Activated T-cell treated with anti-CD3 and anti-CD28 coated beads for 4 hours (primary cell): ENCODE data around the gene MIB2.

Experiments
- DNase-seq: peaks from one replicate; pipeline ENCODE4 v3.0.0-alpha.2; 2020

The MIB2 gene

DNA sequence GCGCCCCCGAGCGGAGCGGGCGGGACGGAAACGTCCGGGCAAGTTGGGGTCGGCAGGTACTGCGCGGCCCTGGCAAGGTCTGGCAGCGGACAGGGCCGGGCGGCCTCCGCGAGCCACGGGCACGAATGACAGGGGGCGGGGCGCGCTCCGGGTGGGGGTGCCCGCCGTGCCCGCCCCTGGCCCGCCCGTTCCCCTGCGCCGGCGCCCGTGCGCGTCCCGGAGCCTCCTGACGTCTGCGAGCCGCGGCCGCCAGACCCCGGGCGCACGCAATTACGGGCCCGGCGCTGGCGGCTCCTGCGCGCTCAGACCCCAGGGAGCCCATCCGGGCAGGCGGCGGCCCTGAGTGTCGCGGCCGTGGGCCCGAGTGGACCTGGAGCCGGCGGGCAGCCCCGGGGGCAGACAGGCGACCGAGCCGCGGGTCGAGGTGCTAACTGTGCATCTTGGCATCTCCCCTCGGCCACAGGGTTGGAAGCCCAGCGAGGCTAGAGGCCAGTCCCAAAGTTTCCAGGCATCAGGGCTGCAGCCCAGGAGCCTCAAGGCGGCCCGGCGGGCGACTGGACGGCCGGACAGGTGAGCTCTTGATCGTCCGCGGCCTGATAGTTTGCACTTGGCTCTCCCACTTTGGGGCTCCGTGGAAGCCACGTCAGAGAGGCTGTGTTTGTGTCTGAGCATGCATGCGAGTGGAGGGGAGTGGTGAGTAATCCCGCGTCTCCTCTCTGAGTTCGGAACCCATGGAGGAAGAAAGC, 918 bp downstream of the MIB2 start:
- DNase-seq = no peak

DNA sequence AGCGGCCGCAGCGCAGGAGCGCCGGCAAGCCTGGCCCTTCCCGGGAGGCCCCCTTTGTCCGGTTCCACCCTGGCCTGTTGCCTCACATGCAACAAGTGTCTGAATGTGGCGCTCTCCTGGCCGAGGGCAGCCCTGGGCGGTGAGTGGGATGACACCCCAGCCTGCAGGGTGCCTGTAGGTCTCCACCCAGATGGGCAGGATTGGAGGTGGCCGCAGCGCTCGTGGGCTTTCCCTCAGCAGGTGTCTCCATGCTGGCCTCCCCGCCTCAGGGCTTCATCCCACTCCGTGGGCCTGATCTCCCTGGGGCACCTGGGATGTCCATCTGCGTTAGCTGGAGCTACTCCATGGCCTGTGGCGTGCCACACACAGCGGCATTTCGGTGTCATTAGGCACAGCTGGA, 1.5 kb downstream of the MIB2 start:
- DNase-seq = no peak

DNA sequence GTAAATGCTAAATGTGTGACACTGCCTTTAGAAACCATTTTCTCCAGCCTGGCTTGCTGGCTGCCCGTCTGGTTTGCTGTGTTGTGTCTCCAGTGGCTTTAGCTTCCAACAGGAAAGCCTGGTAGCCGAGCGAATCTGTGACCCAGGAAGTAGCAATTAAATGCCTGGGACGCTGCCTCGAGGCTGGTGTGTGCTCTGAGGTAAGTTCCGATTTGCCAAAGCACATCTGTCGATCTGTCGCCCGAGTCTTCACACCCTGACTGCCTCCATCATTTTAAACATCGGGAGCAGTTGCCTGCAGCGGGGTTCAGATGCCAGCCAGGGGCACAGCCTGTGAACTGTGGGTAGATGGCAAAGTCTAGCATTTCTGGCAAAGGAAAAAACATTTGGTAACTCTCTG, 2.2 kb downstream of the MIB2 start:
- no peak for DNase-seq

DNA sequence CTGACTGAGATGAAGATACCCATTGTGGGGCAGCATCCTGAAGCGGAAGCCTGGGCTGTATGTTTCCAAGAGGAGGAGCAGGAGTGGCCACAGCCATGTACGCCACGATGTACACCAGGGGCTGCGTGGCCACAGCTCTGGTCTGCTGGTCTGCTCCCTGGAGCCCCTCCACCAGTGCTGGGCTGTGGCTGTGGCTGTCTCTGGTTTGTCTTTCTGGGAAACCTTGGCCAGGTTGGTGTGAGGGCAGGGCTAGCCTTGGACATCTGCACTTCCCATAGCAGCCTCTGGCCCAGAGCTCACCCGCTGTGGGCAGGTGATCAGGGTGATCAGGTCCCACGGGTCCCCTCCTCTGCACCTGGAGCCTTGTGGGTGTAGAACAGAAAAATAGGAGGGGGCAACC, 2.6 kb downstream of the MIB2 start:
- no peak for DNase-seq

DNA sequence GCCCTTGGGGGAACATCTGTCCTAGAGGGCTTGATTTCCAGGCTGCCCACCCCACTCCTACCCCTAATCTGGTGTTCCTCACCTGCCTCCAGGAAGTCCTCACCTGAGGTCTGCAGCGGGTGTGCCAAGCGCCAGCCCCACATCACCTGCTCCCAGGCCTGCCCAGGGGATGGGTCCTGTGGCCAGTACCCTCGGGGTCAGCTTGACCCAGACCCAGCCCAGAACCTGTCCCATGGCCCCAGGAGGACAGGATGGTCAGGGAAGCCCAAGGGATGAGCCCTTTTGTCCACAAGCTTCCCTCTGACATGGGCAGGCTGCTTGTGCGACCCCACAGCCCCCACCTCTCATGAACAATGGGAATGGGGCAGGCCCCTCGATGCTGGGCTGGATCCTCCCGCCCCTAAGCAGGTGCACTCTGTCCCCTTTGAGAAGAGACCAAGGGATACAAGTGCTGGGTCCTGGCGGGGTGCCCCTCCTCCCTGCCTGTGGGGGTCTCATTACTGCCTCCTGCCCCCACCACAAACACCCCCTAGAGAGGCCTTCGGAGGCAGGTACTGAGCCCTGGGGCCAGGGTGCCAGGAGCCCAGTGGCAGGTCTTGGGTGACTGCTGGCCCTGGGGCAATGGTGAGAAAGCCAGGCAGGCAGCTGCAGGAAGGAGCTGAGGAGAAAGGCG, 3.2 kb downstream of the MIB2 start:
- DNase-seq = no peak

DNA sequence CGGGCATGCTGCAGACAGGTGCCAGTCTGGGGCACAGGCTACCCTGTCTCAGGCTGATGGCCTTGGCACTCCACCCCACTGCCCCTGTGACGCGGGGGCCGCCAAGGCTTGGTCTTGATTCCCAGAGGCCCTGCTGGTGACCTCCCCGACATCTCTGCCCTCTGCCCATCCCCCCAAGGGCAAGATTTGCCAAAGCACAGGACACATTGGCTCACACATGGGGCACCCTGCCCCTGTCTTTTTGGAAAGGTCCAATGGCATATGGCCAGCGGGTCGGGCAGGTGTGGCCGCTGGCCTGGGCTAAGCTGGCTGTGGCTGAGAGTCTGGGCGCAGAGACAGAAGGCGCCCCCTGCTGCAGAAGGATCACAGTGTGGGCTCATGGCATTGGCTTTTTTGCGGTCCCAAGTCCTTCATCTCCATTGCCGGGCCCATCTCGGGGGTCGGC, 4.6 kb downstream of the MIB2 start:
- no peak for DNase-seq

DNA sequence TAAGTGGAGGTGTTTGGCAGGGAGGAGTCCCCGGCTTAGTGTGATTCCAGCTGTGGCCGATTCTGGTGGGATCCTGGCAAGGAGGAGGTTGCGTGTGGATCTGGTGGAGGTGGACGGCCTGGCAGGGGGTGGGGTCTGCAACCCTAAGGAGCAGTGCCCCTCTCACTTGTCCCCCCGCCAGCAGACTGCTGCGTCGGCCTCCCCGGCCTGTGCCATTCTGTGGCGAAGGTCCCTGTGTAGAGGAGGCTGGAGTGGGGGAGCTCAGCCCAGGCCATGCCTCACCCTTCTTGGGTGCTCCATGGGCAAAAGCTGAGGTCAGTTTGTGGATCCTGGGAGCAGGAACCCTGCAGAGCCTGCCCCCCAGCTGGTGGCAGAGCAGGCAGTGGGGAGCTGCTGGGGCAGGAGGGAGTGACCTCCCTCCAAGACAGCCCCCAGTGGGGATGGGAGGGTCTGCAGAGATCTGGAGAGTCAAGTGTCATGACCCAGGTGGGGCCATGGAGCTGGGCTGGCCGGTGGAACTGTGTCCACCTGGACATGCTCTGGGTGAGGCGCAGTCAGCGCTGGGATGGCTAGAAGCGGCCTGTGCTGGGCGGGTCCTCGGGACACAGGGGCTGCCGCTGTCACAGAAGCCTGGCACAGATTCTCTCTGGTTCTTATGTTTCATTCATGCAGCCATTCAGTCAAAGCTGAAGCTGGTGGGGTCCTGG, 5.3 kb downstream of the MIB2 start:
- DNase-seq = no peak

DNA sequence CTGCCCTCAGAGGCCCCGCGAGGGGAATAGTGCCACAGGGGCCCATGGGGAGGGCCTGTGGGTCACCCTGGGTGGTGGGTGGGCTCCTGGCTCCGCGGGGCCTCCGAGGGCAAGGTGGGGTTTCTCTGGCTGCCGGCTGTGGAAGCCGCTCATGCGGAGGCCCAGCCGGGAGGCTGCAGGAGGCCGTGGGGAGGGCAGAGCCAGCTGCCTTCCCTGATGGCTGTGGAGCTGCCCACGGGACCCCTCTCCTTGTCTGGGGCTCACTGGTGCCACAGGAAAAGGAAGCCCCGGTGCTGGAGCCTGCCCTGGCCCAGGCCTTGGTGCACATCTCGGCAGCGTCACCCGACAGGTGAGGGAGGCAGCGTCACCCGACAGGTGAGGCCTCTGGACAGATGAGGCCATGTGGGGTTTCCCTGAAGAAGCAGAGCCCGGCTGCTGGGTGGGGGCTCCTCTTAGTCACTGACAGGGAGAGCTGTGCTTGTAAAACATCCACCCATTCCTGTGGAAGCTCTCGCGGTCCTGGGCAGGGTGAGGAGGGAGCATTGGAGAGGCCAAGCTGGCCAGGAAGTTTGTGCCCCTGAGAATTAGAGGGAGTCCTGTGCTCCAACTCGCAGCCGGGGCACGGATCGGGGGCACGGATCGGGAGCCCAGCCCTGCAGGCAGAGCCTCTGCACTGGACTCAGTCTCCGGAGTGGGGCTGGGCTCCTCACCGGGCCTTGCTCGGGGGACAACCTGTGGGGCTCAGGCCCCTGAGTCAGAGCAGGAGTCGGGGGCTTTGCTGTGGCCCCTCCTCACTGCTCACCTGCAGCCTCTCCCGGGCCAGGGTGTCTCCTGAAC, 6.1 kb downstream of the MIB2 start:
- no peak for DNase-seq

DNA sequence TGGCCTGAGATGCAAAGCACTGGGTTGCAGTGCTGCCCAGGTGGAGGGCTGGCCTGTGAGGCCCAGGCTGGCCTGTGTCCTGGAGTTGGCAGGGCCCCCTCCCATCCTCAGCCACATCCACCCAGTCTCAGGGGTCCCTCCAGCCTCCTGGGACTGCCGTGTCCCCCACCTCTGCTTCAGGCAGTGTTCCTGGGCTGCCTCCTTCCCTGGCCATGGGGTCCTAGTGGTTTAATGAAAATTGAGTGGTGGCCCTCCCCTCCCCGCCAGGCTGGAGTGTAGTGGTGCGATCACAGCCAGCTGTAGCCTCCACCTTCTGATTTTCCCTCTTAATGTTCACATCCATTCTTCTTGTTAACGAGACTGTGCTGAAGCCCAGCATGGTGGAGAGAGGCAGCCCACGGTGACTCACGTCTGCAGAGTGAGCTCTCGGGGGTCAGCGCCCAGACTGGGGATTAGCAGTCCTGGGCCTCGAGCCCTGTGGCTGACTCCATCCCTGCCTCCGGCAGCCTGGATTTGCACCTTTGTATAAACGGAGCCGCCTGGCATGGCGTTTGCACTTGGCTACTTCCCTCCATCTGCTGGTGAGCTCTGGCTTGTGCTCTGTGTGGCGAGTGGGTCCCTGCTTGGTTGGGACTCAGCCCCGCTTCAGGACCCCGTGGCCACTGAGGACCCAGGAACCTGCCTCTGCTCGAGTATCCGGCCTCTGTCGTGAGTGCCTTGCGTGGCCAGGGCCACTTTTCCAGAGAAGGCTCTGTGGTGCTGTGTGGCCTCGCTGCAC, 6.9 kb downstream of the MIB2 start:
- DNase-seq = no peak

DNA sequence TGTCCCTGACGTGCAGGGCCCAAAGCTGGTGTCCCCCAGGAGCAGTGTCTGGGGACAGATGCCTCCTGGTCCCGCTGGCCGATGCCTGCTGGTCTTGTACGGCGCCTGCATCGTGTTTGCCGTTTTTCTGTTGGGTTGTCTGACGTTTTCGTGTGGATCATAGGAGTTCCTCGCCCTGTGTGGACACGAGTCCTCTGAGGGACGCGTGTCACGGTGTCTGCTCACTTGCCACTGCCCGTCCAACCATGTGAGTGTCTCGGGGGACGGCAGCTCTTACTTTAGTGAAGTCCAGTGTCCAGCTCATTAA, 7.4 kb downstream of the MIB2 start:
- no peak for DNase-seq

DNA sequence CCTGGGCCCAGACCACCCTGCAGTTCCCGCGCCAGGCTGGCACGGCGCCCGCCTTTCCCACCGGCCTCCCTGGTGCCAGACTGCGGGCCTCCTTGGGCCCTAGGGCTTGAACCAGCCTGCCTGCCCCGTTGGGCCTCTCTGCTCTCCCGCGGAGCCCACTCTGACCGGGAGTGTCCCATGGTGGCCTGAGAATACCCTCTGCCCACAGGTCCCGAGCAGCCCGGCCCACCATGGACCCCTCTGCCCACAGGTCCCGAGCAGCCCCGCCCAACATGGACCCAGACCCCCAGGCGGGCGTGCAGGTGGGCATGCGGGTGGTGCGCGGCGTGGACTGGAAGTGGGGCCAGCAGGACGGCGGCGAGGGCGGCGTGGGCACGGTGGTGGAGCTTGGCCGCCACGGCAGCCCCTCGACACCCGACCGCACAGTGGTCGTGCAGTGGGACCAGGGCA, 7.9 kb downstream of the MIB2 start:
- DNase-seq = no peak

DNA sequence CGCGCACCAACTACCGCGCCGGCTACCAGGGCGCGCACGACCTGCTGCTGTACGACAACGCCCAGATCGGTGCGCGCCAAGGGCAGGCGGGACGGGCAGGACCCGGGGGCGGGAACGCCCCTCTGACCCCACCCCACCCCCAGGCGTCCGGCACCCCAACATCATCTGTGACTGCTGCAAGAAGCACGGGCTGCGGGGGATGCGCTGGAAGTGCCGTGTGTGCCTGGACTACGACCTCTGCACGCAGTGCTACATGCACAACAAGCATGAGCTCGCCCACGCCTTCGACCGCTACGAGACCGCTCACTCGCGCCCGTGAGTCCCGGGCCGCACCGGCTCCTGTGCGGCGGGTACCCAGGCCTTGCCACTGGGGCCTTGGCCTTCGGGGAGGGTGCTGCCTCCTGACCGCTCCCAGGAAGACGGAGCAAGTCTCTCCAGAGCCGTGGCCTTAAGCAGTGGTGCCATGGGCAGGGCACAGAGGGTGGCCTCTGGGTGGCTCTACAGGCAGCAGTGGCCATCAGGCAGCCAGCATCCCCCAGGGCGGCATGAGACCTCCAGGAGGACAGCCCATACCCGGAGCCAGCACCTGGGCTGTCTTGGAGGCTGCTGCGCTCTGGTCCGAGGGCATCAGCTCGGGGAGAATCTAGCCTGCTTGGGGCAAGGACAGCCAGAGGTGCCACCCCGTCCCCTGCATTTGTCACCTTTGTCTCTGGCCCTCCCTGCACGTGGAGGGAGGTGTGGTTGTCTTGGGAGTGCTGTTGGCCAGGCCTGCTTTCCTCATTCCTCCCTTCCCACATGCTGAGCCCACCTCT, 8.5 kb downstream of the MIB2 start:
- DNase-seq = no peak

DNA sequence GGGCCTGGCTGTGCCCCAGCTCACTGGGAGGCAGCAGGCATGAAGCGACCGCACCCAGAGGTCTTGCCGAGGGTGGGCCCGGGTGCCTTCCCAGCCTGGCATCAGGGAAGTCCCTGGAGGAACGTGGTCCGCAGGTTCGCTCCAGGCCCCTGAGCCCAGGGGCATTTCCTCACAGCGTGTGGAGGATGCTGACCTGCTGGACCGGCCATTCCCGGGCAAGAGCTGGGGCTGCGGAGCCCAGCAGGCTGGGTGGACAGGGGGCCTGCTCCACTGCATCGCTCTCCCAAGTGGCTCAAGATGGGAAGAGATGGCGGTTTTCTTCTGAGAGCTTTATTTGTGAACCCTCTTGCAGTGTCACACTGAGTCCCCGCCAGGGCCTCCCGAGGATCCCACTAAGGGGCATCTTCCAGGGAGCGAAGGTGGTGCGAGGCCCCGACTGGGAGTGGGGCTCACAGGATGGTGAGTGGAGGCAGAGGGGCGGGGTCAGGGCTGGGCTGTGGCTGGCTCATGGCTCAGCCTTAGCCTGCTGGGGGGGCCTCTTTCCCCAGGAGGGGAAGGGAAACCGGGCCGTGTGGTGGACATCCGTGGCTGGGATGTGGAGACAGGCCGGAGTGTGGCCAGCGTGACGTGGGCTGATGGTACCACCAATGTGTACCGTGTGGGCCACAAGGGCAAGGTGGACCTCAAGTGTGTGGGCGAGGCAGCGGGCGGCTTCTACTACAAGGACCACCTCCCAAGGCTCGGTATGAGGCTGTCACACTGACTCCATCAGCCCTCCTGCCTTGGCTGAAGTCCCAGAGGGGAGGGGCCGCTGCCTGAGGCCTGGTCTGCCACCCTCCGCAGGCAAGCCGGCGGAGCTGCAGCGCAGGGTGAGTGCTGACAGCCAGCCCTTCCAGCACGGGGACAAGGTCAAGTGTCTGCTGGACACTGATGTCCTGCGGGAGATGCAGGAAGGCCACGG, 9.4 kb downstream of the MIB2 start:
- no peak for DNase-seq

DNA sequence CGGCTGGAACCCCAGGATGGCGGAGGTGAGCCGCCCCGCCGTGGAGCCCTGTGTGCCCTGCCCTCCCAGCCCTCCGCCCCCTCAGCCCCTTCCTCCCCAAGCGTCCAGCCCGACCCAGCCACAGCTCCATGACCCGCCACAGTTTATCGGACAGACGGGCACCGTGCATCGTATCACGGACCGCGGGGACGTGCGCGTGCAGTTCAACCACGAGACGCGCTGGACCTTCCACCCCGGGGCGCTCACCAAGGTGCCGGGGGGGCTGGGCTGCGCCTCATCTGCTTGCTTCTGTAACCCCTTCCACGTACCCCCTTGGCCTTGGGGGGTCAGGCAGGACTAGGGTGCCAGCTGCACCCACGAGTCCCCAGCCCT, 10.1 kb downstream of the MIB2 start:
- no peak for DNase-seq

DNA sequence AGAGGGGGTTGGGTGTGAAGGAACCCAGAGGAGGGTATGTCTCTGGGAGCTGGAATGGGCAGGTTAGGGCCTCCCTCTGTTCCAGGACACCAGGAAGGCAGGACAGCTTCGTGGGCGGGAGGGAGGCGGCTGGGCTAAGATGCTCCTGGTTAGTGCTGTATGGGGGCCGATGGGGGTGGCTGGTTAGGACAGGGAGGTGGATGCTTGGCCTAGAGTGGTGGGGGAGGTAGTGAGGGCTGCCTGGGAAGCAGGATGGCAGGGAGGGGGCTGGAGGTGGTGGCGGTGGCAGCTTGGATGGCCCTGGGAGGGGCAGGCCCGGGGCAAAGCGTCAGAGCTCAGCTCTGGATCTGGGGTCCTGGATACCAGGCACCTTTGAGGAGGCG, 10.5 kb downstream of the MIB2 start:
- no peak for DNase-seq

DNA sequence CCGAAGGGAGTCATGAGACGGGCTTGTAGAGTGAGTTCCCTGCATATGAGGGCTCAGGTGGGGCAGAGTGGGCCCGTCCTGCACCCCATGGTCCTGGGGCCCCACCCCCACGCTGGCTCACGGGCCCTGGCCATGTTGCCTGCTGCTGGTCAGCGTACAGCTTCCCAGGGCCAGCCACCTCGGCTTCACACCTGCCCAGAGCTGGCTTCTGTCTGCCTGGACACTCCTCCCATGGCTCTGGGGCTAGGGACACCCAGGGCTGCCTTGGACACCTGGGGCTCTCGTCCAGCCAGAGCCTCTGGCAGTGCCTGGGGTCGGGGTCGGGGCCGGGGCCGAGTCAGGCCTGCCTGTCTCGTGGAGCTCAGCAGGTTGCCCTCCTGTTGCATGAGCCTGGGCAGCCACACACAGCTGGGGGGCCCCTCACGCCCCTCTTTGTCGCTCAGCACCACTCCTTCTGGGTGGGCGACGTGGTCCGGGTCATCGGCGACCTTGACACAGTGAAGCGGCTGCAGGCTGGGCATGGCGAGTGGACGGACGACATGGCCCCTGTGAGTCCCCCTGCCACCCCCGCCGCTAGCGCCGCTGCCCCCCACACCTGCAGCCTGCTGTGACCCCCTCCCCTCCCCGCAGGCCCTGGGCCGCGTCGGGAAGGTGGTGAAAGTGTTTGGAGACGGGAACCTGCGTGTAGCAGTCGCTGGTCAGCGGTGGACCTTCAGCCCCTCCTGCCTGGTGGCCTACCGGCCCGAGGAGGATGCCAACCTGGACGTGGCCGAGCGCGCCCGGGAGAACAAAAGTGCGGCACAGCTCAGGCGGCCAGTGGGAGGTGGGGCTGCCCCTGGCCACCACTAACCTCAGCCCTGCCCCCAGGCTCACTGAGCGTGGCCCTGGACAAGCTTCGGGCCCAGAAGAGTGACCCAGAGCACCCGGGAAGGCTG, 11.2 kb downstream of the MIB2 start:
- no peak for DNase-seq

DNA sequence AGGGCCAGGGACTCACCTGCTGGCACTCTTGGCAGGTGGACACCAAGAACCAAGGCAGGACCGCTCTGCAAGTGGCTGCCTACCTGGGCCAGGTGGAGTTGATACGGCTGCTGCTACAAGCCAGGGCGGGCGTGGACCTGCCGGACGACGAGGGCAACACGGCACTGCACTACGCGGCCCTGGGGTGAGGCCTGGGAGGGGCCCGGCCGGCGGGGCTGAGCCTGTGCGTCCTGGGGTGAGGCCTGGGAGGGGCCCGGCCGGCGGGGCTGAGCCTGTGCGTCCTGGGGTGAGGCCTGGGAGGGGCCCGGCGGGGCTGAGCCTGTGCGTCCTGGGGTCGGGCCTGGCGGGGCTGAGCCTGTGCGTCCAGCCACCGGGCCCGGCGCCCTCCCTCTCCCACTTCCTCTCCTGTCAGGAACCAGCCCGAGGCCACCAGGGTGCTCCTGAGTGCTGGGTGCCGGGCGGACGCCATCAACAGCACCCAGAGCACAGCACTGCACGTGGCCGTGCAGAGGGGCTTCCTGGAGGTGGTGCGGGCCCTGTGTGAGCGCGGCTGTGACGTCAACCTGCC, 12.0 kb downstream of the MIB2 start:
- no peak for DNase-seq

DNA sequence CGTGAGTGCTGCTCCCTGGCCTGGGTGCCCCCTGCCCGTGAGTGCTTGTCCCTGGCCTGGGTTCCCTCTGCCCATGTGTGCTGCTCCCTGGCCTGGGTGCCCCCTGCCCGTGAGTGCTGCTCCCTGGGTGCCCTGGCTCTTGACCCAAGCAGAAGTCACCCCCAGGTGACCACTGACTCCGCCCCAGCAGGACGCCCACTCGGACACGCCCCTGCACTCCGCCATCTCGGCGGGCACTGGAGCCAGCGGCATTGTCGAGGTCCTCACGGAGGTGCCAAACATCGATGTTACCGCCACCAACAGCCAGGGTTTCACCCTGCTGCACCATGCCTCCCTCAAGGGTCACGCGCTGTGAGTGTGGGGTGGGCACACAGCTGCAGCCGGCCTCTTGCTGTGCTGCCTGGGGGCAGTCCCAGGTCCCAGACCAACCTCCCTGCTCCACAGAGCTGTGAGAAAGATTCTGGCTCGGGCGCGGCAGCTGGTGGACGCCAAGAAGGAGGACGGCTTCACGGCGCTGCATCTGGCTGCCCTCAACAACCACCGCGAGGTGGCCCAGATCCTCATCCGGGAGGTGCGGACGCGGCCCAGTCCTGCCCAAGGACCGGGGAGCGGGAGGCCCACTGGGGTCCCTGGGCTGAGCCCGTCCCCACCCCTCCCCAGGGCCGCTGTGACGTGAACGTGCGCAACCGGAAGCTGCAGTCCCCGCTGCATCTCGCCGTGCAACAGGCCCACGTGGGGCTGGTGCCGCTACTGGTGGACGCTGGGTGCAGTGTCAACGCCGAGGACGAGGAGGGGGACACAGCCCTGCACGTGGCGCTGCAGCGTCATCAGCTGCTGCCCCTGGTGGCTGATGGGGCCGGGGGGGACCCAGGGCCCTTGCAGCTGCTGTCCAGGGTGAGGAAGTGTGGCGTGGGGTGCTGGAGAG, 12.8 kb downstream of the MIB2 start:
- DNase-seq = no peak
